ENCODE results near the gene PCDHB11.

GRCh38 chr5:141245250-141245717 is 45.9 kb downstream of the PCDHB11 start, which contains the start of gene PCDHB15:
- TF ChIP-seq CTCF (IDR thresholded peaks at IDR 0.05; ENCODE audit: low read length) (peak; percentile 10; the same call in 1 of the 2 replicates), EZH2 (IDR thresholded peaks at IDR 0.05; ENCODE audit: borderline replicate concordance, low read length) (no peak)
